ENCODE results near the gene DLD.

DLD gene

GRCh38 chr7:107867858-107868466, 23.0 kb upstream of the DLD start:
- TF ChIP-seq TSHZ2 (CRISPR knock-in tag; IDR thresholded peaks at IDR 0.05): no peak
- TF ChIP-seq ARNTL (CRISPR knock-in tag; IDR thresholded peaks at IDR 0.05; ENCODE audit: borderline replicate concordance, low read depth): no peak
- no peak for TF ChIP-seq OSR1 (CRISPR knock-in tag; IDR thresholded peaks at IDR 0.05)
- no peak for TF ChIP-seq SNAI2 (CRISPR knock-in tag; IDR thresholded peaks at IDR 0.05)
- TF ChIP-seq ZC3H10 (CRISPR knock-in tag; IDR thresholded peaks at IDR 0.05): no peak
- TF ChIP-seq POU6F1 (CRISPR knock-in tag; IDR thresholded peaks at IDR 0.05; ENCODE audit: borderline replicate concordance, low read depth): no peak
- TF ChIP-seq TCF4 (CRISPR knock-in tag; IDR thresholded peaks at IDR 0.05; ENCODE audit: borderline replicate concordance): no peak
- no peak for TF ChIP-seq CSRNP3 (CRISPR knock-in tag; IDR thresholded peaks at IDR 0.05)
- TF ChIP-seq CREB5 (CRISPR knock-in tag; IDR thresholded peaks at IDR 0.05; ENCODE audit: low read depth): no peak
- TF ChIP-seq ZNF565 (CRISPR knock-in tag; conservative IDR thresholded peaks at IDR 0.05; ENCODE audit: low read depth): no peak
- no peak for TF ChIP-seq ISL1 (CRISPR knock-in tag; IDR thresholded peaks at IDR 0.05)
- no peak for TF ChIP-seq ZFP30 (CRISPR knock-in tag; IDR thresholded peaks at IDR 0.05)
- no peak for TF ChIP-seq CSDC2 (CRISPR knock-in tag; IDR thresholded peaks at IDR 0.05)
- no peak for TF ChIP-seq TOX (CRISPR knock-in tag; IDR thresholded peaks at IDR 0.05; ENCODE audit: borderline replicate concordance)
- no peak for TF ChIP-seq ZNF70 (CRISPR knock-in tag; IDR thresholded peaks at IDR 0.05)
- no peak for TF ChIP-seq RARB (CRISPR knock-in tag; IDR thresholded peaks at IDR 0.05)
- no peak for TF ChIP-seq GLIS3 (CRISPR knock-in tag; IDR thresholded peaks at IDR 0.05)
- TF ChIP-seq ZNF8 (CRISPR knock-in tag; IDR thresholded peaks at IDR 0.05): no peak
- no peak for TF ChIP-seq ESRRG (CRISPR knock-in tag; IDR thresholded peaks at IDR 0.05)
- TF ChIP-seq PPARA (CRISPR knock-in tag; IDR thresholded peaks at IDR 0.05; ENCODE audit: borderline replicate concordance): no peak
- ATAC-seq: no peak

- TF ChIP-seq CSRNP3 (CRISPR knock-in tag; IDR thresholded peaks at IDR 0.05) (no peak), ESRRG (CRISPR knock-in tag; IDR thresholded peaks at IDR 0.05) (no peak), TOX (CRISPR knock-in tag; IDR thresholded peaks at IDR 0.05; ENCODE audit: borderline replicate concordance) (no peak), ZNF8 (CRISPR knock-in tag; IDR thresholded peaks at IDR 0.05) (no peak), CSDC2 (CRISPR knock-in tag; IDR thresholded peaks at IDR 0.05) (no peak), ZC3H10 (CRISPR knock-in tag; IDR thresholded peaks at IDR 0.05) (no peak), GLIS3 (CRISPR knock-in tag; IDR thresholded peaks at IDR 0.05) (no peak), SNAI2 (CRISPR knock-in tag; IDR thresholded peaks at IDR 0.05) (no peak), PATZ1 (CRISPR knock-in tag; IDR thresholded peaks at IDR 0.05; ENCODE audit: borderline replicate concordance) (no peak), RARB (CRISPR knock-in tag; IDR thresholded peaks at IDR 0.05) (no peak), ISL1 (CRISPR knock-in tag; IDR thresholded peaks at IDR 0.05) (no peak), ARNTL (CRISPR knock-in tag; IDR thresholded peaks at IDR 0.05; ENCODE audit: borderline replicate concordance, low read depth) (no peak), TCF4 (CRISPR knock-in tag; IDR thresholded peaks at IDR 0.05; ENCODE audit: borderline replicate concordance) (no peak), ZNF565 (CRISPR knock-in tag; conservative IDR thresholded peaks at IDR 0.05; ENCODE audit: low read depth) (no peak), PPARA (CRISPR knock-in tag; IDR thresholded peaks at IDR 0.05; ENCODE audit: borderline replicate concordance) (no peak)
- ATAC-seq: no peak
Observed at GRCh38 chr7:107870427-107871000, 20.5 kb upstream of the DLD start.
